SKM-1 (cell line): Measurements from ENCODE around the gene HLA-DMA.

Experiments
- DNase-seq: peaks from one replicate; lab custom pipeline; 2025; ENCODE audit not compliant: unreplicated experiment; lab: John Stamatoyannopoulos, UW

Gene HLA-DMA

DNA sequence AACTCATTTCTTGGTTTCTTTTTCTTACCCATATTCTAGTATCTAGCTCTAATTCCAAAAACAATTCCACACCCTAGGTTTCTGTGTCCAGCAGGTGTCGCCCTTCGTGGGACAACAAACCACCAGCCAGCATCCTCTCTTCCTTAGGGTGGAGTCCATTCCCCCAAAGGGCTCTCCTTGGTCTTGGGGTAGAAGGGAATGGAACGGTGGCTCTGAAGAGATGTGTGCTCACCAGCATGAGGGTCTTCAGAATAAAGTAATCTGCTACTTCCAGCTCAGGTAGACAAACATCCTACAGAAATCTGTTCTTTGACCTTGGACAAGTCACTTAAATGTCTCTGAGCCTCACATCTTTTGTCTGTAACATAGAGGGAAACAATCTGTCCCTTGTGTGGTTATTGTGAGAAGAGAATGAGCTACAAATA lies 19.2 kb downstream of the HLA-DMA start:
- peak; percentile 67 for DNase-seq

DNA sequence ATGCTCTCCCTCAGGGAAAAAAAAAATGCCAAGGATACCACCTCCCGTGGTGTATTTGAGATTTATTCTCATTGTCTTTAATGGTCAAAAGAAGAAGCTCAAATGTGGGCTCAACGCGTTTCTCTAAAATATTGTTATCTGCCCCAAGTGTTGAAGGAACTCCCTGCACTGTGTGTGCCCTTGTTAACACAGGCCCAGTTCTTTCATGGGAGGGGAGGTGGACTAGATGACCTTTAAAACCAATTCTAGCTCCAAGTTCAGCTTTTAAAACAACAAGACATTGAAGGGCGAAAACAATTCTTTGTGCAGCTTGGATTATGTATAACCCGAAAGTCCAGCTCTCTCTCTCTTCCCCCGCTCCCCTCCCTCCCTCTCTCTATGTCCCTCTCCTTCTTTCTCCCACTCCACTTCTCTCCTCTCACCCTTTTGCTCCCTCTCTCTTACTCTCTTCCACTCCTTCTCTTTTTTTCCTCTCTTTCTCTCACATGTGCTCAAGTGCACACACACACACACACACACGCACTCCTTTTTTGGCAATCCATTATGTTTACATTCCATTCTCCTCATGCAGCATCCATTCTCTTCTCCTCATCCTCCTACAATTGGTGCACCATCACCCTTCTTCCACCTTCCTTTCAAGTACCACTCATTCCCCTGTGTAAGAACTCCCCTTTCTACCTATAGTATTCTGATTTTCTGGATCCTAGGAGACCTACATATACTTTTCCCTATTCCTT lies 20.6 kb downstream of the HLA-DMA start:
- no peak for DNase-seq

DNA sequence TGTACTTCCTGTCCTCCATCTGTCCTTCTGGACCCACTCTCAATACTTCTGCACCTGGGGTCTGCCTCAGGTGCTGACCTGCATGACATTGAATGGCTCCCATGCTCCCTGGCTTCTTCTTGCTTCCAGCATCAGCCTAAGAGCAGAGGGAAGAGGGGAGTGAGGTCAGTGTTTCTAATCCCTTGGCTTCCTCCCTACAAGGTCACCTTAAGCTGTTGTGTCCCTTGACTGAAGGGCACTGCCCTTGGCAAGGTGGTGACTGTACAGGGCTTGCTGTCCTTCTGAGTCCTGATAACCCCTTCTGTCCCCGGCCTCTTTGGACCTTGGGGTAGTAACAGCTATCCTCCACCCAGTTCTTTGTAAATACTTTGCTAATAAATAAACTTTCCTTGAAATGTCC lies 21.7 kb downstream of the HLA-DMA start:
- DNase-seq, result no peak

DNA sequence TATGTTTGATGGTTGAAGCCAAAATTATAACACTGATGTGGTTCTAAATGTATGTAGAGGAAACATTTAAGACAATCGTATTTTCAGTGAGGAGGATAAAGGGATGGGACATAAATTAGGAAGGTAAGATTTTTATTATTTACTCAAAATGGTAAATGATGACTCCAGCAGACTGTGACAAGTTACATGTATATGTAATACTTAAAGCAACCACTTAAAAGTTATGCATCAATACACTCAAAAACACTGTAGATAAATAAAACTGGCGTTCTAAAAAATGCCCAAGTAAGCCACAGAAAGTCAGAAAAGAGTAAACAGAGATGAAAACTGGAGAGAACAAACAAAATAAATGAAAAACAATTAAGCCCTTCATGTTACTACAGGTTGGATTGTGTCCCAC lies 30.8 kb downstream of the HLA-DMA start:
- no peak for DNase-seq

DNA sequence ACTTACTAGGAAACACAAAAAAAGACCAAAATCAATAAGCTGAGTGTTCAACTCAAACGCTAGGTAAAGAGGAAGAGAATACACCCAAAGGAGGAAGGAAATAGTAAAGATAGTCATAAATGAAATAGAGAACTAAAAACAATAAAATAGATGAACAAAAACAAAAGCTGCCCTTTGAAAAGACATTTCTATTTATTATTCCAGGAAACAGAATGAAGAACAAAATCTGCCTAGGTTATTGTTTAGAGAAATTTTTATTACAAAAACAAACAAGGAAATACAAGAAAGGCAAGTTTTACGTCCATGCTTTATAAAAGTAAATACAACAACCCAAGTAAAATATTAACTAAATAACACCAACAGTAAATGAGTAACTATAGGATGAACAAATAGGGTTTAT lies 32.2 kb downstream of the HLA-DMA start:
- peak; percentile 12 for DNase-seq

DNA sequence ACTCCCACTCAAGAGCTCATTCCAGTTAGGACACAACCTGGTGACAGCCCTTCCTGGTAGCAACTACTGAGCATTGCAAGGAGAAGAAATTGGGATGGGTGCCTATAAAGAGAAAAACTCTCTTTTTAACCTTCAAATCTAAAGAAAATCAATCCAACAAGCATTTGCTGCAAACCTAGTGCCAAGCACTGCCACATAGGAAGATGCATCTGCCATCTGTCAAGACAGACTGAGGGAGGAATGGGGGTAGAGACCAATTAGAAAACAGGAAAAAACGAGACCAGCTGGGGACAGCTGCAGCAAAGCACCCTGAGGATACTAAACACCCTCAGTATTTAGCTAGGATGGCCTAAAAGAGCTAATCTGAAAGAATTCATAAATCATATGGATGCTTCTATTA lies 39.9 kb downstream of the HLA-DMA start:
- no peak for DNase-seq

DNA sequence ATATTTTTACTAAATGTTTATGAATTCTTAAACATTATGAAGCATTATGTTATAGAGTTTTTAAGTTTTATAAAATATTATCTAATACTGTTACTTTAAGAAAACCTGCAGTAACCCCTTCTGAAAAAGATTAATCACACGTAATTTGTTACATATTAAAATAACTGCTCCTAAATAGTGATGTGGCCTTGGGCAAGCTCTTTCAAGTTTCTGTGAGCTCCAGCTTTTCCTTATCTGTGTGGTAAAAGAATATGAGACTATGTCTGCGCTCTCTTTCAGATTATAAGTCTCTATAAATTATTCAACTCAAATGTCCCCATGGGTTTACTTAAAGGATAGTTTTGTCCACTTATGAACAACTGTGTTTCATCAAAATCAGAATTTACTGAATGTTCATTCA lies 44.0 kb downstream of the HLA-DMA start:
- no peak for DNase-seq

DNA sequence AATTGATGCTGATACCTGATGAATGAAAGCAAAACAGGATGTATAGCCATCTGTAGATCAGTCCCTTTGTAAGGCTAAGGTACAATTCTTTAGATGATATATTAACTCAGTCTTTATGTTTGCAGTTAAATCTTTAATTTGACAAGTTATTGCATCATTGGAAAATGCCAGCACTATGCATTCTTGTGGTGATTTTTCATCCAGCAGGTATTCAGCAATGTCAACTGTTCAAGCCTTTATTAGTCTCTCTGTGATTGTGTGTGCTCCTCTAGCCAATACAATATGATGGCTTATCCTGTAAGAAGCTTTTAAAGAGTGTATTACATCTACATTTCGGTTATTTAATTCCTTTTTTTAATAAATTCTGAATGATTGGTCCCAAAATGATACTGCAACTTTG lies 46.4 kb downstream of the HLA-DMA start:
- DNase-seq, result no peak

DNA sequence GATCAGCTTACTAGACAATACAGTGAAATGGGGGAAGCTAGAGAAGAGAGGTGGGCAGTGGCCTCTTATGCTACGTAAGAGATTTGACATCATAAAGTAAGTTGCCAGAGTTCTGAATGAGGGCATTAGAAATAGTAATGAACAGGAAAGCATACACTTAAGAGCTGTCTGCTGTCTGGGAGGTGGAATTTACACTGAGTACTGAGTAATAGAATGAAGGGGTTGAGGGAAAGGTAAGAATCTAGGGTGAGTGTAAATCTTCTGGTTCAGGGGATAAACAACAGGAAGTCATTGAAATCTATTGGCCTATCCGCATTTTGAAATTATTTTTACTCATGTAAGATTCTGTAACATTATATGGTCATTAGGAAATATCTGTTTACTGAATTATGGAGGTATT lies 47.8 kb downstream of the HLA-DMA start:
- DNase-seq, result no peak

DNA sequence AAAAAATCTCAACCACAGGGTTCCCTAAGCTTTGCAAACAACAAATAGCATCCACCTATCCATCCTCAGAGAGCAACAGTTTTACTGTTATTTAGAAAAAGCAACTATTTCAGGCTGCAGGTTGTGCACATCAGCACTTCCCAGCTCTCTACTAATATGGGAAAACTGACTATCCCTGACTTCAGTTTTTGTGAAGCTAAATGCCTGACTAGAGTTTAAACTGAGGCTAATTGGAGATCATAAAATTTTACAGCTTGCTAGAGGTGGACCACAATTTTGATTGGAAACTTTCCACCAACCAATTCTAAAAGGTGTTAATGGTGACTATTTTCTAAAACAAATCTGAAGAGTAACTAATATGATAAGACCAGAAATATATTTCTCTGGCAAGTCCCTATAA lies 48.9 kb downstream of the HLA-DMA start:
- DNase-seq, result no peak
